ENCODE results near the gene GDF2. TPM values are rescaled to one million over a fixed set of nuclear protein-coding genes. Genes with fewer than 3 reads are reported as not detected.

GDF2 gene
- total RNA-seq, 2 donors from 2014 or later = 0.16 TPM; not detected in 1

DNA sequence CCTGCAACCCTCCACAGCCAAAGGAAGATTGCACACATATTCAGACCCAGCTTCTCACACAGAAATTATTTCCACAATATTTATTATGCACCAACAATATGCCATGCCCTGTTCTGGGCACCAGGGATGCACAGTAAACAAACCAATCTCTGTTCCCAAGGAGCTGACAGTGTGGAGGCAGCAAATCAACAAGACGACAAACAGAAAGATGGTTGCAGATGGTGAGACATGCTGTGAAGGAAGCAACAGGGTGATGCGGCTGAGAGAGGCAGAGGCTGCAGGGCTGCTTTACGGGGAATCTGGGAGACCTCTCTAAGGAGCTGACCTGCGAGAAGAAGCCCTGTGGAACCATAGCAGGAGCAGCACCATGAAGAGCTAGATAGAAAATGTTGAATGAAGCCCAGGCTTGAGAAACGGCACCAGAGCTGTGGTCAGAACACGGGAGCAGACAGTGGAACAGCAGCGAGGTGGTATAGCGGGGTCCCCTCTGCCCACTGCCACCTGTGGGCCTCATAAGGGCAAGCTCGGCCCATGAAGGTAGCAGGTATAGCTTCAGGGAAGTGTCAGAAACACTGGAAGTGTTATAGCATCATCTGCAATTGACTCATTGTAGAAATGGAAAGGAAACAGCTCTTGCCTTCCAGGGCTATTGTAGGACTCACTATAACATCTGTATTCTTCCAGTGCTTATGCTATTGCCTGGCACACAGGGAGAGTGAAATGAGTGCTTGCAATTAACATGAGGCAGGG lies 43.4 kb downstream of the GDF2 start:
- Histone ChIP-seq H3K4me1 (peaks cover 0 to 6% of the 10 kb centered on the region in 2 donors), H3K4me3 (no peak overlapping the region), H3K9me3 (no peaks in the 10 kb centered on the region), H3K27me3 (no peaks in the 10 kb centered on the region), H3K27ac (no peak overlapping the region), H3K36me3 (no peaks in the 10 kb centered on the region)
- no peak for DNase-seq (ENCODE audit: low spot score)
- no peak for TF ChIP-seq CTCF (IDR thresholded peaks at IDR 0.05)

DNA sequence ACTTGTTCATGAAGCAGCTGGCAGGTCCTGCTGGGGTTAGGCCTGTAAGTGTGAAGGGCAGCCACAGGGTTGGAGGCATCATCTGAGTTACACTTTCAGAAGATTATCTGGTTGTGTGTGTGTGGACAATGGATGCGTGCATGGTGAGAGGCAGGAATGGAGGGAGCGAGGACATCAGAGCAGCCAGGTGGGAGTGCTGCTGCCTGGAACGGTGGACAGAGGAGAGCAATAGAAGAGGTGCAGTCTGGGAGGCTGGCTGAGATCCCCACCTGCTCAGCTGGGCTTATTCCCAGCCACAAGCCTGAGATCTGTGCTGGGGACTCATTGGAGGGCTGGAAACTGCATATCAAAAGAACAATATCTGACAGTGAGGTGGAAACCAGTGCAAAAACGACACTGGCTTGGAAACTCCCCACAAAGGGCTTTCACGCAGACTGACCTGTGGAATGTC lies 44.0 kb downstream of the GDF2 start:
- no peak for TF ChIP-seq CTCF (IDR thresholded peaks at IDR 0.05)
- Histone ChIP-seq H3K4me1 (no peaks in the 10 kb centered on the region), H3K36me3 (no peaks in the 10 kb centered on the region), H3K9me3 (no peaks in the 10 kb centered on the region), H3K27ac (no peak overlapping the region), H3K27me3 (no peaks in the 10 kb centered on the region), H3K4me3 (no peak overlapping the region)
- DNase-seq (ENCODE audit: low spot score) = no peak

DNA sequence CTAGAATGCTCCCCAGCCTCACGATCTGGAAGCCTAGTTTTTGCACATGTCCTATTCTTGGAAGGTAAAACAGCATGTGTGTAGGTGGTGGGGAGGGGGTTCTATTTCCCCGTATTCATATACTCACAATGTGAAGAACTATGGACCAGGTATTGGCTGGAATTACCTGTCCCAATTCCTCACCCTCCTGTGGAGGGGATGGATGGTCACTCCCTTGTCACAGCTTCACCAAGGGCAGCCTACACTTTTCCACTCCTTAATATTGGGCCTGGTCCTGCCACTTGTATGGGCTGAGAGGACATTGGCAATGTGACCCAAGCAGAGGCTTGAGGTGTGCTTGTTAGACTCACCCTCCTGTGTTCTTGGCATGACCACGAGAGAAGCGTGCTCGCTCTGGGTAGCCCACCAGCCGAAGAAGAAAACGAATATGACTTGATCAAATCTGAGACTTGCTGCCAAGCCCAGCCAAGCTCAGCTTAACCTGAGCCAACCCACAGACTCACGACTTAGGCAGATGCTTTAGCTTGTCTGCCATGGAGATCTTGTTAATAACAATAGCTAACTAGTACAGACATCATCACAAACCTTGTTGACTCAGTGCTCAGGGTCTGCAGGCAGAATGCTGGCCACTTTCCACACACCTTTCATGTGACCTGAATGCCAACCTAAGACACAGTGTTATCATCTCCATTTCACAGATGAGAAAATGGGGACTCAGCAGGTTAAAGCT lies 44.6 kb downstream of the GDF2 start:
- no peak for TF ChIP-seq CTCF (IDR thresholded peaks at IDR 0.05)
- H3K4me3 ChIP-seq = no peak overlapping the region
- no peak overlapping the region for H3K27ac ChIP-seq
- H3K4me1 ChIP-seq = no peaks in the 10 kb centered on the region
- no peaks in the 10 kb centered on the region for H3K27me3 ChIP-seq
- DNase-seq (ENCODE audit: low spot score) = no peak
- no peaks in the 10 kb centered on the region for H3K36me3 ChIP-seq
- no peaks in the 10 kb centered on the region for H3K9me3 ChIP-seq

DNA sequence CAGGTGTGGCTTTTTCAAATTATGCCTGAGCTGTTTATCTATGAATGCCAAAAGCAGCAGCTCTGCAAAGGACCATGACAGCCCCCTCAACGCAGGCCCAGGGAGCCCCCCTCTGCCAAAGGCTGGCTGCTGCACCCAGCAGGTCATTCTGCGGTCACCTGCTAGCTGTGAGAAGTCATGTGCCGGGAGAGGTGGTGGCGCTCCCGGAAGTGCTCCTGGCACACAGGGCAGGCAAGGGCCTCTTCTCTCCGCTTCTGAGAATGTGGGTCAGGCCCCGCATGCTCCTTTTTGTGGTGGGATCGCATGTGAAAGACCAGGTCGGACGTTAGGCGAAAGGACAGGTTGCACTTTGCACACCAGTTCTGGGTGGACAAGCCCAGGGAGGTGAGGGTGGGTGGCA lies 45.4 kb downstream of the GDF2 start:
- no peak overlapping the region for H3K27ac ChIP-seq
- H3K9me3 ChIP-seq = no peaks in the 10 kb centered on the region
- no peaks in the 10 kb centered on the region for H3K27me3 ChIP-seq
- no peaks in the 10 kb centered on the region for H3K36me3 ChIP-seq
- TF ChIP-seq CTCF (IDR thresholded peaks at IDR 0.05) = no peak
- H3K4me3 ChIP-seq = no peak overlapping the region
- no peak for DNase-seq (ENCODE audit: low spot score)
- no peaks in the 10 kb centered on the region for H3K4me1 ChIP-seq

DNA sequence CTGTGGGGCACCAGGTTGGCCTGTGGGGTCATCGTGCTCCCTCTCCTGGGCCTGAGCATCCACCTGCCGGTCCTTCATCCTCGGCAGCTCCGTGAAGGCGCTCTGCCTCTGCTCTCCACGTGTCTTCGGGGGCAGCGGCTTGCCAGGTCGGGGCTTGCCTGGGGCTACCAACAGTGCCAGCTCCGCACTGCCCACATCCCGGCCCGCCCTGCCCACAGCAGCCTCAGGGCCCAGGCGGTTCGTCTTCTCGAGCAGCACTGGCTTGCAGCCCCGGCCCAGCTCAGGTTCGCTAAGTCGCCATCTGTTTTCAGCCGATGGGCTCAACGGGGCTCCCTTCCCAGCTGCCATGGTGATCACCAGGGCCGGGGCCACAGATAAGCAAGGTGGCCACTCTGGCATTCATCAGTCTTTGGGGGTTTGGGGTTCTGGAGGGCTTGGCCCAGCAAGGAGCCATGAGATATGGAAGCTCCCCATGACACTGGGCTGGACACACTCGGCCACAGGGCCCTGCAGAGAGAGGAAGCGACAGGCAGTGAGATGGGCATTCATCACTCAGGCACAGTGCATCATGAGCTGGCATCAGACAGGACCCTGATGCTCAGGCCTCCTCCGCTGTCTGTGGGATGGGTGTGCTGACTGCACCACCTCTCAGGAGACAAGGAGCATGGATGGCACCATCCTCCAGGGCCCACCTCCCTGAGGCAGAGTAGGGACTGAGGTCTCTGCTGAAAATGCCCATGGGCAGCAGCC lies 46.4 kb downstream of the GDF2 start:
- Histone ChIP-seq H3K36me3 (no peaks in the 10 kb centered on the region), H3K27me3 (no peaks in the 10 kb centered on the region), H3K4me1 (no peaks in the 10 kb centered on the region), H3K27ac (no peak overlapping the region), H3K4me3 (no peak overlapping the region), H3K9me3 (no peaks in the 10 kb centered on the region)
- no peak for DNase-seq (ENCODE audit: low spot score)
- no peak for TF ChIP-seq CTCF (IDR thresholded peaks at IDR 0.05)

All from right atrium auricular region (tissue), 2 donors.